OCI-LY1 (cell line): ENCODE measurements around the gene NRTN.

Experiments
- H2AFZ ChIP-seq: fragments of 200-600 bp; sonication (generic), shearing (Covaris generic); 2 replicates; pipeline ENCODE4 v1.6.0; 2014; ENCODE audit warnings: antibody characterized with exemption, mild to moderate bottlenecking, low read length
- H3F3A ChIP-seq: fragments of 200-600 bp; sonication (generic), shearing (Covaris generic); 2 replicates; pipeline ENCODE4 v1.6.0; 2014; ENCODE audit warnings: mild to moderate bottlenecking, antibody characterized with exemption, low read length, moderate library complexity; ENCODE audit not compliant: insufficient read depth
- H3K27ac ChIP-seq: fragments of 200-600 bp; sonication (generic); 2 replicates; pipeline ENCODE4 v1.5.1; 2014; ENCODE audit warnings: low read length, mixed run types, mild to moderate bottlenecking, low read depth; ENCODE audit not compliant: poor library complexity, severe bottlenecking
- H3K27me3 ChIP-seq: fragments of 200-600 bp; sonication (generic); 2 replicates; pipeline ENCODE4 v1.6.0; 2014; ENCODE audit warnings: antibody characterized with exemption, mild to moderate bottlenecking, low read length, moderate library complexity; ENCODE audit not compliant: insufficient read depth
- H3K36me3 ChIP-seq: fragments of 200-600 bp; sonication (generic); 2 replicates; pipeline ENCODE4 v1.6.1; 2014; ENCODE audit warnings: mild to moderate bottlenecking, antibody characterized with exemption, low read length, moderate library complexity, mixed read lengths; ENCODE audit not compliant: insufficient read depth
- H3K4me1 ChIP-seq: fragments of 200-600 bp; sonication (generic); 2 replicates; pipeline ENCODE4 v1.5.1; 2014; ENCODE audit warnings: mild to moderate bottlenecking, low read length, moderate library complexity; ENCODE audit not compliant: insufficient read depth, severe bottlenecking
- H3K4me2 ChIP-seq: fragments of 200-600 bp; sonication (generic), shearing (Covaris generic); 2 replicates; pipeline ENCODE4 v1.6.1; 2014; ENCODE audit warnings: low read length
- H3K4me3 ChIP-seq: fragments of 200-600 bp; sonication (generic); 2 replicates; pipeline ENCODE4 v1.5.1; 2014; ENCODE audit warnings: low read length, low read depth, mild to moderate bottlenecking, mixed read lengths; ENCODE audit not compliant: poor library complexity, severe bottlenecking
- H3K79me2 ChIP-seq: fragments of 200-600 bp; shearing (Covaris generic); 2 replicates; pipeline ENCODE4 v1.6.1; 2016; ENCODE audit warnings: mixed run types, low read length, mixed read lengths; ENCODE audit not compliant: insufficient read depth
- H3K9ac ChIP-seq: fragments of 200-600 bp; sonication (generic), shearing (Covaris generic); 2 replicates; pipeline ENCODE4 v1.6.1; 2014; ENCODE audit warnings: mild to moderate bottlenecking, low read length, mixed read lengths
- H3K9me2 ChIP-seq: fragments of 200-600 bp; sonication (generic), shearing (Covaris generic); 2 replicates; pipeline ENCODE4 v1.6.1; 2014; ENCODE audit warnings: low read depth, mild to moderate bottlenecking, low read length, mixed read lengths
- H3K9me3 ChIP-seq: fragments of 200-600 bp; shearing (Covaris generic); 2 replicates; pipeline ENCODE4 v1.6.1; 2014; ENCODE audit warnings: low read length, mixed read lengths
- H4K20me1 ChIP-seq: fragments of 200-600 bp; sonication (generic), shearing (Covaris generic); 2 replicates; pipeline ENCODE4 v1.6.0; 2016; ENCODE audit warnings: mild to moderate bottlenecking, low read length; ENCODE audit not compliant: insufficient read depth
- EZH2 ChIP-seq: fragments of 200-600 bp; sonication (generic), shearing (Covaris generic); IDR thresholded peaks from 2 replicates; pipeline ENCODE4 v1.8.0; 2017; ENCODE audit warnings: borderline replicate concordance, mixed run types, mild to moderate bottlenecking, antibody characterized with exemption, low read length, moderate library complexity, mixed read lengths
- TF ChIP-seq, protein P1 (sequence below): fragments of 200-600 bp; sonication (generic), shearing (Covaris generic); IDR thresholded peaks from 2 replicates; pipeline ENCODE4 v1.5.1; 2017; ENCODE audit warnings: mild to moderate bottlenecking, antibody characterized with exemption, low read length, moderate library complexity, mixed read lengths

NRTN gene

DNA sequence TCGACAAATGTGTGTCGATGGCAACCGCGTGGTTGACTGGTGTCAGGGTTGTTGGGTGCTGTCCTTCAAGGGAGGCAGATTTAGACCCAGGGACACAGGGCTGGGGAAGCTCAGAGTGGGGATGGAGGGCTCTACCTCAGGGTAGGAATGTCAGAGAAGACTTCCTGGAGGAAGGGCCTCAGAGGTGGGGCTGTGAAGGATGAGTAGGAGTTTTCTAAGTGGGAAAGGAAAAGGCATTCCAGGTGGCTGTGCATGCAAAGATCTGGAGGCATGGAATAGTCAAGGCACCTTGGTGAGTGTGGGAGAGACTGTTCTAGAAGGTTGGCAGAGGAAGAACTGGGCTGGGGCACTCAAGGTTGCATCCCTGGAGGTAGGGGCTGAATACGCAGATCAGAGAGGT is 2.0 kb downstream of the NRTN start:
- Histone ChIP-seq H3K4me3 (no peak overlapping the region), H3K4me1 (peaks cover 18% of the 10 kb centered on the region), H3K36me3 (no peaks in the 10 kb centered on the region), H4K20me1 (no peaks in the 10 kb centered on the region), H3F3A (no peaks in the 10 kb centered on the region), H3K9me2 (no peaks in the 10 kb centered on the region), H3K27ac (no peak overlapping the region), H3K4me2 (no peak overlapping the region), H3K9ac (no peak overlapping the region), H3K27me3 (no peaks in the 10 kb centered on the region; the same call in 1 of the 2 replicates), H3K9me3 (no peaks in the 10 kb centered on the region), H3K79me2 (no peaks in the 10 kb centered on the region), H2AFZ (no peak overlapping the region)
- no peak for TF ChIP-seq EZH2
- TF ChIP-seq, protein P1, sequence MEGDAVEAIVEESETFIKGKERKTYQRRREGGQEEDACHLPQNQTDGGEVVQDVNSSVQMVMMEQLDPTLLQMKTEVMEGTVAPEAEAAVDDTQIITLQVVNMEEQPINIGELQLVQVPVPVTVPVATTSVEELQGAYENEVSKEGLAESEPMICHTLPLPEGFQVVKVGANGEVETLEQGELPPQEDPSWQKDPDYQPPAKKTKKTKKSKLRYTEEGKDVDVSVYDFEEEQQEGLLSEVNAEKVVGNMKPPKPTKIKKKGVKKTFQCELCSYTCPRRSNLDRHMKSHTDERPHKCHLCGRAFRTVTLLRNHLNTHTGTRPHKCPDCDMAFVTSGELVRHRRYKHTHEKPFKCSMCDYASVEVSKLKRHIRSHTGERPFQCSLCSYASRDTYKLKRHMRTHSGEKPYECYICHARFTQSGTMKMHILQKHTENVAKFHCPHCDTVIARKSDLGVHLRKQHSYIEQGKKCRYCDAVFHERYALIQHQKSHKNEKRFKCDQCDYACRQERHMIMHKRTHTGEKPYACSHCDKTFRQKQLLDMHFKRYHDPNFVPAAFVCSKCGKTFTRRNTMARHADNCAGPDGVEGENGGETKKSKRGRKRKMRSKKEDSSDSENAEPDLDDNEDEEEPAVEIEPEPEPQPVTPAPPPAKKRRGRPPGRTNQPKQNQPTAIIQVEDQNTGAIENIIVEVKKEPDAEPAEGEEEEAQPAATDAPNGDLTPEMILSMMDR: no peak

DNA sequence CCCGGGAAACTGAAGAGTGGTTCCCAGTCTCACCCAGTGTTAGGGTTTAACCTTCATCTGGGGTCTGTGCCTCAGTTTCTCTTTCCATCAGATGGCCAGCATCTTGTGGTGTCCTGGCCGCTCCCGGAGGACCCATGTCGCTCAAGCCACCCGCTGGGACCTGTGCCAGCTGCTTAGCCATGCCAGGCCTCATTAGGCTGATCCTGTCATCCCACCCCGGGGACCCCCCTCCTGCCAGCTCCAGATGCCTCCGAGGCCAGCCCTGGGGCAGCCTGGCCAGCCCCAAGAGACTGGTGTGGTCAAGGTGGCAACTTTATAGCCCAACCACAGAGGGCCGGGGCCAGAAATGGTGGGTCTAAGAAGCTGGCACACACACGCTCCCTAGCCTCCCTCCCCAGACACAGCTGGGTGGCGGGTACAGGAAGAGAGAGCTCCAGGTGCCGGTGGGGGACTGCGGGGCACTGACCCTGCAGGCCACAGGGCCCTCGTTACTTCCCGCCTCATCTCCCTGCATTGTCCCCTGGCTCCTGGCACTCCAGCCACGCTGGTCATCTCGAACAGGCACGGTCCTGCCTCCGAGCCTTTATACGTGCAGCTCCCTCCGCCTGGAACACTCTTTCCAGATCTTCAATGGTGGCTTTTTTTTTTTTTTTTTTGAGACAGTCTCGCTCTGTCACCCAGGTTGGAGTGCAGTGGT is 3.4 kb downstream of the NRTN start:
- Histone ChIP-seq H3F3A (no peaks in the 10 kb centered on the region), H3K27ac (no peak overlapping the region), H3K4me3 (no peak overlapping the region), H3K27me3 (no peaks in the 10 kb centered on the region; the same call in 1 of the 2 replicates), H2AFZ (no peak overlapping the region), H3K9me2 (no peaks in the 10 kb centered on the region), H3K9me3 (no peaks in the 10 kb centered on the region), H3K79me2 (no peaks in the 10 kb centered on the region), H3K36me3 (no peaks in the 10 kb centered on the region), H3K4me2 (no peak overlapping the region), H4K20me1 (no peaks in the 10 kb centered on the region), H3K9ac (no peak overlapping the region), H3K4me1 (peaks cover 18% of the 10 kb centered on the region)
- TF ChIP-seq EZH2: no peak
- TF ChIP-seq, protein P1: no peak

DNA sequence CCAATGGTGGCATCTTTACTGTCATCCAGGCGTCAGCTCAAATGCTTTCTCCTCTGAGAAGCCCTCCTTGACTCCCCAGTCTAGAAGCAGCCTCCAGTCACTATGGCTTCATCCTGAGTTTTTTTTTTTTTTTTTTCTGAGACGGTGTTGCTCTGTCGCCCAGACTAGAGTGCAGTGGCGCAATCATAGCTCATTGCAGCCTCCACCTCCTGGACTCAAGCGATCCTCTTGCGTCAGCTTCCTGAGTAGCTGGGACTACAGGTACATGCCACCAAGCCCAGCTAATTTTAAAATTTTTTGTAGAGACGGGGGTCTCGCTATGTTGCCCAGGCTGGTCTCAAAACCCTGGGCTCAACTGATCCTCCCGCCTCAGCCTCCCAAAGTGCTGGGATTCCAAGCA is 4.2 kb downstream of the NRTN start:
- H4K20me1 ChIP-seq: no peaks in the 10 kb centered on the region
- H2AFZ ChIP-seq: no peak overlapping the region
- no peak overlapping the region for H3K27ac ChIP-seq
- H3K4me3 ChIP-seq: no peak overlapping the region
- H3K79me2 ChIP-seq: no peaks in the 10 kb centered on the region
- TF ChIP-seq, protein P1: no peak
- TF ChIP-seq EZH2: no peak
- H3K36me3 ChIP-seq: no peaks in the 10 kb centered on the region
- H3K9me2 ChIP-seq: no peaks in the 10 kb centered on the region
- no peaks in the 10 kb centered on the region for H3F3A ChIP-seq
- H3K4me1 ChIP-seq: peaks cover 12% of the 10 kb centered on the region
- no peak overlapping the region for H3K4me2 ChIP-seq
- H3K9me3 ChIP-seq: no peaks in the 10 kb centered on the region
- no peaks in the 10 kb centered on the region; the same call in 1 of the 2 replicates for H3K27me3 ChIP-seq
- H3K9ac ChIP-seq: no peak overlapping the region
